HepG2 (cell line): ENCODE data around the gene TNFAIP2. TPM values are rescaled to one million over a fixed set of nuclear protein-coding genes. Genes with fewer than 3 reads are reported as not detected.

Experiments used
- ATAC-seq: fragments of 200-7000 bp; cut with Tn5 transposase; 3 replicates; pipeline ENCODE4 v1.9.1; 2020; ENCODE audit warnings: mild to moderate bottlenecking, moderate library complexity
- BruUV-seq: library from RNA; stranded (reverse); fragments of 400-500 nt; replicated peaks from 2 replicates; lab custom pipeline; 2021; lab: Mats Ljungman, UMichigan
- CTCF ChIA-PET: fragments of 300-600 bp; formaldehyde crosslinking; extraction: SDS; loops from one replicate; lab custom pipeline; 2021; ENCODE audit warnings: low total read pairs, inconsistent platforms, low intra/inter-chr PET ratio; lab: Yijun Ruan, JAX
- POLR2A ChIA-PET: fragments of 350-600 bp; sonication (Branson Sonifier 250); formaldehyde crosslinking; loops from one replicate; lab custom pipeline; 2020; ENCODE audit warnings: antibody characterized with exemption, inconsistent platforms; lab: Yijun Ruan, JAX
- DNase-seq: peaks from one replicate; pipeline ENCODE4 v3.0.0-alpha.2; 2015; ENCODE audit warnings: low spot score
- FAIRE-seq: peaks from 3 replicates; lab custom pipeline; 2011; peaks lifted over from hg19 to GRCh38; lab: Jason Lieb, UNC
- H2AFZ ChIP-seq: one replicate; pipeline ENCODE4 v1.6.1; 2011; ENCODE audit warnings: low read length, inconsistent platforms
- H3K27ac ChIP-seq: fragments of 300-600 bp; 3 replicates; pipeline ENCODE4 v1.8.0; 2011; ENCODE audit warnings: mixed run types, mild to moderate bottlenecking, mixed read lengths, low read length, inconsistent platforms; ENCODE audit not compliant: insufficient read depth; ENCODE audit errors: extremely low read length
- H3K27me3 ChIP-seq, 2 experiments: fragments of 200-600 bp in 1 of 2; 2 replicates in 1 of 2; 3 replicates in 1 of 2; pipeline versions ENCODE4 v1.6.0 to v1.8.0; 2011; ENCODE audit warnings: low read length in 2 of 2, mild to moderate bottlenecking in 2 of 2, moderate library complexity in 2 of 2, inconsistent platforms in 1 of 2; ENCODE audit not compliant: insufficient read depth in 2 of 2, control insufficient read depth in 1 of 2
- H3K36me3 ChIP-seq, 2 experiments: fragments of 200-600 bp in 1 of 2; replicated peaks in 1 of 2; 2 replicates in 1 of 2; 3 replicates in 1 of 2; pipeline versions ENCODE4 v1.5.1 to v1.8.0; 2011; ENCODE audit warnings: low read length in 2 of 2, inconsistent platforms in 1 of 2; ENCODE audit not compliant: insufficient read depth in 2 of 2, control insufficient read depth in 1 of 2
- H3K4me1 ChIP-seq: 2 replicates; pipeline ENCODE4 v1.5.1; 2012; ENCODE audit warnings: low read length, inconsistent platforms; ENCODE audit not compliant: insufficient read depth
- H3K4me2 ChIP-seq: 2 replicates; pipeline ENCODE4 v1.6.0; 2011; ENCODE audit warnings: low read depth, low read length, inconsistent platforms
- H3K4me3 ChIP-seq, 3 experiments: fragments of 200-600 bp in 1 of 3; sonication (generic), shearing (Covaris generic) in 1 of 3; replicated peaks in 1 of 3; 2 replicates each; pipeline ENCODE4 v1.5.1; 2011 to 2016; ENCODE audit warnings: low read length in 3 of 3, inconsistent platforms in 2 of 3, low read depth in 2 of 3, mild to moderate bottlenecking in 2 of 3, control low read depth in 1 of 3, mixed read lengths in 1 of 3; ENCODE audit not compliant: insufficient read depth in 1 of 3
- H3K79me2 ChIP-seq: one replicate; pipeline ENCODE4 v1.6.1; 2011; ENCODE audit warnings: low read length, inconsistent platforms; ENCODE audit not compliant: insufficient read depth
- H3K9ac ChIP-seq: 2 replicates; pipeline ENCODE4 v1.6.0; 2011; ENCODE audit warnings: mild to moderate bottlenecking, low read depth, low read length, inconsistent platforms; ENCODE audit not compliant: insufficient read depth
- H3K9me3 ChIP-seq: 2 replicates; pipeline ENCODE4 v1.5.1; 2012; ENCODE audit warnings: mild to moderate bottlenecking, low read length
- H4K20me1 ChIP-seq: 2 replicates; pipeline ENCODE4 v1.6.0; 2011; ENCODE audit warnings: inconsistent platforms, mild to moderate bottlenecking, low read length, moderate library complexity; ENCODE audit not compliant: insufficient read depth
- FUBP1 ChIP-seq: sonication (generic); formaldehyde crosslinking; IDR thresholded peaks from 2 replicates; pipeline ENCODE4 v1.5.1; 2020; ENCODE audit warnings: missing genetic modification reagents, mild to moderate bottlenecking, borderline replicate concordance
- JDP2 ChIP-seq: sonication (generic); formaldehyde crosslinking; IDR thresholded peaks from 2 replicates; pipeline ENCODE4 v1.8.1; 2022; ENCODE audit warnings: missing genetic modification reagents, borderline replicate concordance
- MAZ ChIP-seq, 2 experiments: sonication (generic) in 1 of 2; formaldehyde crosslinking in 1 of 2; IDR thresholded peaks; 2 replicates each; pipeline versions ENCODE4 v1.5.0 to v1.6.1; 2012 to 2020; ENCODE audit warnings: low read depth in 2 of 2, mild to moderate bottlenecking in 2 of 2, borderline replicate concordance in 1 of 2, improper control_type of control experiment in 1 of 2, low read length in 1 of 2, missing genetic modification reagents in 1 of 2, moderate library complexity in 1 of 2
- MTF2 ChIP-seq: sonication (generic); formaldehyde crosslinking; IDR thresholded peaks from 2 replicates; pipeline ENCODE4 v1.5.0; 2020; ENCODE audit warnings: missing genetic modification reagents, borderline replicate concordance
- NFE2L1 ChIP-seq: sonication (generic); formaldehyde crosslinking; IDR thresholded peaks from 2 replicates; pipeline ENCODE4 v1.4.0; 2020; ENCODE audit warnings: missing genetic modification reagents, mild to moderate bottlenecking, borderline replicate concordance
- NFE2L2 ChIP-seq: fragments of 150-350 bp; IDR thresholded peaks from 2 replicates; pipeline ENCODE4 v1.6.1; 2014; ENCODE audit warnings: low read length
- ZFY ChIP-seq: sonication (generic); formaldehyde crosslinking; IDR thresholded peaks from 2 replicates; pipeline ENCODE4 v1.4.0; 2020; ENCODE audit warnings: missing genetic modification reagents
- ZNF224 ChIP-seq: sonication (generic); formaldehyde crosslinking; IDR thresholded peaks from 2 replicates; pipeline ENCODE4 v1.5.0; 2020; ENCODE audit warnings: mild to moderate bottlenecking, missing genetic modification reagents
- ZNF282 ChIP-seq: fragments of 450-650 bp; IDR thresholded peaks from 2 replicates; pipeline ENCODE4 v1.6.1; 2018; ENCODE audit not compliant: partially characterized antibody
- ZNF788 ChIP-seq: sonication (generic); formaldehyde crosslinking; IDR thresholded peaks from 2 replicates; pipeline ENCODE4 v1.5.0; 2020; ENCODE audit warnings: mild to moderate bottlenecking, missing genetic modification reagents, borderline replicate concordance
- WGBS: methylation state at CpG from one replicate; pipeline ENCODE4 v1.1.6; 2017; ENCODE audit warnings: low lambda C conversion rate; 5-methylcytosine and 5-hydroxymethylcytosine counted together
- in situ Hi-C: cut with HindIII; loops from 2 replicates; pipeline ENCODE4 v1.10.0; 2017; ENCODE audit warnings: low pct_unique_long_range_greater_than_20kb; ENCODE audit not compliant: extremely low pct_ligation_motif_present
- intact Hi-C: fragments of 100-400 bp; cut with micrococcal nuclease; formaldehyde crosslinking; loops from one replicate; pipeline ENCODE4 v1.10.0; 2022; ENCODE audit not compliant: unreplicated experiment
- polyA plus RNA-seq, 8 experiments: library from polyadenylated mRNA; depleted of rRNA in 3 of 8; stranded (reverse) in 7 of 8; unstranded in 1 of 8; fragments of >200 nt; fragmentation: Illumina TruSeq in 4 of 8; extraction: Trizol in 4 of 8; gene quantifications; 2 replicates each; pipeline versions ENCODE4 v1.2.1 to v1.2.3, GENCODE V29; 2011 to 2016; ENCODE audit warnings: low read depth in 4 of 8, missing spikeins in 1 of 8, mixed read lengths in 1 of 8; ENCODE audit not compliant: insufficient read depth in 1 of 8
- total RNA-seq, 5 experiments: library from RNA; depleted of rRNA; stranded (reverse); fragments of >200 nt; fragmentation: Illumina TruSeq; extraction: Trizol; gene quantifications; 2 replicates each; pipeline ENCODE4 v1.2.3, GENCODE V29; 2016; ENCODE audit warnings: low read depth in 1 of 5

Gene TNFAIP2
- total and polyA plus RNA-seq, 2 of the 13 experiments (the other 11 are each of a cell fraction or from before 2014, with no cell fraction given): 0.46 to 1.5 TPM

GRCh38 chr14:103133210-103134140, 10.2 kb downstream of the TNFAIP2 start:
- 78% methylated on average over 12 of the region's 25 CpGs for WGBS
- Histone ChIP-seq H4K20me1 (no peaks in the 10 kb centered on the region; the same call in 1 of the 2 replicates), H2AFZ (no peak overlapping the region), H3K36me3 (no peaks in the 10 kb centered on the region), H3K9ac (no peak overlapping the region), H3K27me3 (peaks cover 7 to 31% of the 10 kb centered on the region in 2 experiments; a peak in 3 of 5 replicates), H3K4me3 (no peak overlapping the region), H3K27ac (no peak overlapping the region), H3K4me1 (peaks cover 33% of the 10 kb centered on the region), H3K9me3 (no peaks in the 10 kb centered on the region), H3K4me2 (no peak overlapping the region), H3K79me2 (no peaks in the 10 kb centered on the region)
- intact Hi-C loops (no loop called here), in situ Hi-C loops (no loop called here)
- FAIRE-seq (no peak), ATAC-seq (no peak), DNase-seq (no peak)
- TF ChIP-seq MAZ (IDR thresholded peaks at IDR 0.05; ENCODE audit: borderline replicate concordance, low read depth, low read length) (no peak), MAZ (CRISPR knock-in tag; IDR thresholded peaks at IDR 0.05; ENCODE audit: low read depth) (no peak), MTF2 (CRISPR knock-in tag) (no peak), ZNF282 (no peak), ZFY (no peak)
- BruUV-seq: no TSS peak
- CTCF ChIA-PET: no interaction called here
- POLR2A ChIA-PET: interaction anchor here (0.6 kb wide), 1 partner anchor 213 kb away, joined by 6 read pairs; no protein-coding TSS in a partner anchor

GRCh38 chr14:103134405-103134804, 11.1 kb downstream of the TNFAIP2 start:
- H3K27me3 ChIP-seq: peaks cover 2 to 25% of the 10 kb centered on the region in 2 experiments; a peak in 3 of 5 replicates
- FAIRE-seq: no peak
- intact Hi-C loops: no loop called here
- CTCF ChIA-PET: no interaction called here
- no peak overlapping the region for H3K4me2 ChIP-seq
- POLR2A ChIA-PET: no interaction called here
- BruUV-seq: no TSS peak
- no peaks in the 10 kb centered on the region; the same call in 1 of the 2 replicates for H4K20me1 ChIP-seq
- H3K36me3 ChIP-seq: no peaks in the 10 kb centered on the region
- H3K4me1 ChIP-seq: peaks cover 40% of the 10 kb centered on the region
- H2AFZ ChIP-seq: no peak overlapping the region
- H3K79me2 ChIP-seq: no peaks in the 10 kb centered on the region
- 19% methylated on average over 2 of the region's 2 CpGs for WGBS
- TF ChIP-seq NFE2L1 (no peak), ZNF224 (no peak), NFE2L2 (no peak), FUBP1 (CRISPR knock-in tag) (no peak), JDP2 (CRISPR knock-in tag) (no peak), ZNF788 (CRISPR knock-in tag) (no peak)
- in situ Hi-C loops: no loop called here
- H3K9me3 ChIP-seq: no peaks in the 10 kb centered on the region
- no peak overlapping the region for H3K9ac ChIP-seq
- no peak for ATAC-seq
- H3K4me3 ChIP-seq: no peak overlapping the region
- H3K27ac ChIP-seq: no peak overlapping the region
- DNase-seq: no peak
